ENCODE data around the gene RNASE13. TPM values are rescaled to one million over a fixed set of nuclear protein-coding genes. Genes with fewer than 3 reads are reported as not detected.

RNASE13 gene
- total RNA-seq, 2 experiments from 2014 or later = not detected

GRCh38 chr14:21038441-21039422 lies 4.1 kb upstream of the RNASE13 start:
- CTCF ChIA-PET = interaction anchor here (0.9 to 7.0 kb wide), 7 partner anchors 8 to 85 kb away, joined by 3 to 218 read pairs (median 12); partner anchors contain the start of gene TPPP2
- TF ChIP-seq, protein P1, sequence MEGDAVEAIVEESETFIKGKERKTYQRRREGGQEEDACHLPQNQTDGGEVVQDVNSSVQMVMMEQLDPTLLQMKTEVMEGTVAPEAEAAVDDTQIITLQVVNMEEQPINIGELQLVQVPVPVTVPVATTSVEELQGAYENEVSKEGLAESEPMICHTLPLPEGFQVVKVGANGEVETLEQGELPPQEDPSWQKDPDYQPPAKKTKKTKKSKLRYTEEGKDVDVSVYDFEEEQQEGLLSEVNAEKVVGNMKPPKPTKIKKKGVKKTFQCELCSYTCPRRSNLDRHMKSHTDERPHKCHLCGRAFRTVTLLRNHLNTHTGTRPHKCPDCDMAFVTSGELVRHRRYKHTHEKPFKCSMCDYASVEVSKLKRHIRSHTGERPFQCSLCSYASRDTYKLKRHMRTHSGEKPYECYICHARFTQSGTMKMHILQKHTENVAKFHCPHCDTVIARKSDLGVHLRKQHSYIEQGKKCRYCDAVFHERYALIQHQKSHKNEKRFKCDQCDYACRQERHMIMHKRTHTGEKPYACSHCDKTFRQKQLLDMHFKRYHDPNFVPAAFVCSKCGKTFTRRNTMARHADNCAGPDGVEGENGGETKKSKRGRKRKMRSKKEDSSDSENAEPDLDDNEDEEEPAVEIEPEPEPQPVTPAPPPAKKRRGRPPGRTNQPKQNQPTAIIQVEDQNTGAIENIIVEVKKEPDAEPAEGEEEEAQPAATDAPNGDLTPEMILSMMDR (IDR thresholded peaks at IDR 0.05) = no peak

DNA sequence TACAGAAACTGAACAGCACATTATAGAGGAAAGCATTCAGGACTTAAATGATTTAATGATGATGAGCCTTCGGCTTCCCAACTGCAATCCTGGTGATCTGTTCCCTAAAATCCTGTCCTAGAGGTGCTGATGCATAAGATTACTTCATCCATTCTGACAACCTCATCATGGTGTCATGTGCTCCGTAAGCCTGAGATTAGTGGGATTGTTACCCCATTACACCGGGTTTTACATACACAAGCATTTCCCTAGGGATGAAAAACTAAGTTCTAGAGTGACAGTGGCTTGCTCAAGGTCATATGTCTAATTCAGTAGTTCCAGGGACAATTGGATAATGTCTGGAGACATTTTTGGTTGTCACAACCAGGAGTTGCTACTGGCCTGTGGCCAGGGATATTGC lies 2.5 kb upstream of the RNASE13 start:
- H3K27ac Mint-ChIP-seq = no peak overlapping the region
- intact Hi-C loops (cut with micrococcal nuclease) = no loop called here
- H3K4me3 Mint-ChIP-seq = no peak overlapping the region
- ChIA-PET CTCF (interaction anchor here (0.8 to 7.1 kb wide), 3 partner anchors 20 to 55 kb away, joined by 3 to 76 read pairs (median 5); no protein-coding TSS in a partner anchor), POLR2A (no interaction called here)
- no peaks in the 10 kb centered on the region for H3K9me3 Mint-ChIP-seq
- no peaks in the 10 kb centered on the region for H3K27me3 Mint-ChIP-seq
- ATAC-seq = no peak
- H3K36me3 Mint-ChIP-seq (ENCODE audit: low read depth) = no peaks in the 10 kb centered on the region
- H3K4me1 Mint-ChIP-seq (ENCODE audit: low read depth) = no peaks in the 10 kb centered on the region
- no peak for DNase-seq
- TF ChIP-seq, protein P1 (IDR thresholded peaks at IDR 0.05) = no peak

More at GRCh38 chr14:21038441-21039422, 4.1 kb upstream of the RNASE13 start:
- H3K27me3 Mint-ChIP-seq = peaks cover 3% of the 10 kb centered on the region
- H3K27ac Mint-ChIP-seq = no peak overlapping the region
- no peaks in the 10 kb centered on the region for H3K36me3 Mint-ChIP-seq (ENCODE audit: low read depth)
- no peak for DNase-seq
- ATAC-seq = no peak
- no peaks in the 10 kb centered on the region for H3K9me3 Mint-ChIP-seq
- H3K4me3 Mint-ChIP-seq = no peak overlapping the region
- H3K4me1 Mint-ChIP-seq (ENCODE audit: low read depth) = no peaks in the 10 kb centered on the region
- POLR2A ChIA-PET = interaction anchor here (1.1 kb wide), 1 partner anchor 10 kb away, joined by 4 read pairs; no protein-coding TSS in a partner anchor
- intact Hi-C loops (cut with micrococcal nuclease) = no loop called here

GRCh38 chr14:21036751-21037150 lies 2.1 kb upstream of the RNASE13 start:
- intact Hi-C loops (cut with micrococcal nuclease) = no loop called here
- TF ChIP-seq, protein P1 (IDR thresholded peaks at IDR 0.05) = no peak
- CTCF ChIA-PET = interaction anchor here (1.5 to 7.1 kb wide), 3 partner anchors 18 to 55 kb away, joined by 4 to 76 read pairs (median 5); no protein-coding TSS in a partner anchor
- POLR2A ChIA-PET = no interaction called here
- ATAC-seq = no peak
- no peak overlapping the region for H3K4me3 Mint-ChIP-seq
- no peaks in the 10 kb centered on the region for H3K9me3 Mint-ChIP-seq
- no peak for DNase-seq
- H3K27me3 Mint-ChIP-seq = no peaks in the 10 kb centered on the region
- no peaks in the 10 kb centered on the region for H3K4me1 Mint-ChIP-seq (ENCODE audit: low read depth)
- H3K27ac Mint-ChIP-seq = no peak overlapping the region
- H3K36me3 Mint-ChIP-seq (ENCODE audit: low read depth) = no peaks in the 10 kb centered on the region

GRCh38 chr14:21033133-21033698 lies 1.4 kb downstream of the RNASE13 start:
- Mint-ChIP-seq H3K4me3 (no peak overlapping the region), H3K4me1 (ENCODE audit: low read depth) (no peaks in the 10 kb centered on the region), H3K27me3 (no peaks in the 10 kb centered on the region), H3K9me3 (no peaks in the 10 kb centered on the region), H3K27ac (no peak overlapping the region), H3K36me3 (ENCODE audit: low read depth) (no peaks in the 10 kb centered on the region)
- TF ChIP-seq, protein P1 (IDR thresholded peaks at IDR 0.05) = no peak
- ChIA-PET CTCF (interaction anchor here (1.1 to 7.1 kb wide), 4 partner anchors 10 to 35 kb away, joined by 3 to 76 read pairs (median 4); no protein-coding TSS in a partner anchor), POLR2A (no interaction called here)
- ATAC-seq (no peak), DNase-seq (no peak)
- intact Hi-C loops (cut with micrococcal nuclease) = no loop called here
